GM18870 (cell line): ENCODE measurements around the gene PRRC2A.
A peak's percentile ranks its signal among the peaks of the same experiment; 100 is the strongest.

Experiments
- ATAC-seq: cut with Tn5 transposase; IDR thresholded peaks from one replicate; pipeline ENCODE4 v1.9.1; 2021; ENCODE audit warnings: moderate library complexity; ENCODE audit not compliant: unreplicated experiment

Gene PRRC2A

DNA sequence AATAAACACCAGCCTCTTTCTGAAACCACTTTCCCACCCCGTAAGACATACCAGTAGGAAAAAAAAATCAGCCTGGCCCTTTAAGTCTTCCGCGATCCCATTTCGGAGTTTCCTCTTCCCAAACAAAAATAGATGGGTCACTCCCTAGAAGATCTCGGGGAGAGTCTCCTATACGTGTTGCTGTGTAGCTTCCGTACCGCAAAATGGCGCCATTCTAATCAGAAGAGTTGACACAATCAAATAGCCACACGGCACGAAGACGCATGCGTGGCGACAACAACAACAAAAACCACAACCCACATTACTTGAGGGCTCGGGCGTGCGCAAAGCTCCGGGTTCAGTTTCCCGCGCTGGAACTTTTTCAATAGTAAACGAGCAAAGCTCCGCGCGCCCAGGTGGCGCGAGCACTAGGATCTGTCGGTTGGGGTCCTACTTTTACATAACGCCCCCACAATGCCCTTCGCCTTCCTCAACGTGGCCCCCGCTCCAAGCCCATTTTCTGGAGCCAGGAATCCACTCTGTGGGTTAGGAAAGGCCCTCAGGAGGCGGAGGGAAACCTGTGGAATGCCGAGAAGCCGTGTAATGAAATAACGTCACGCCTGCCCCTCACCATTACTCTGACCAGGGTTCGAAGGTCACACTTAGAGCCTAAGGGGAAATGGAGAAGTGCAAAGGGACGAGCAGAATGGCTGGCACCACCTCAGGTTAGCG, 44.4 kb downstream of the PRRC2A start, which contains the start of gene GPANK1:
Gene GPANK1, minus strand, starts transcription at position 208 of the 711 bp plus-strand sequence. CDS start 519 bp downstream, outside the sequence.
- ATAC-seq = peak; percentile 44

- ATAC-seq = peak; percentile 81
These were observed 45.2 kb downstream of the PRRC2A start, which contains the start of gene CSNK2B for GRCh38 chr6:31665501-31666336. TSS of gene CSNK2B (plus strand) at chr6:31666080. CDS start at chr6:31666832, 752 bp downstream.

- no peak for ATAC-seq
These were observed 45.9 kb downstream of the PRRC2A start for GRCh38 chr6:31666337-31666965.

- no peak for ATAC-seq
These were observed 49.2 kb downstream of the PRRC2A start, which contains the start of gene LY6G5B for GRCh38 chr6:31669676-31670075. TSS of gene LY6G5B (plus strand) at chr6:31669976. CDS start at chr6:31670951, 975 bp downstream.

- no peak for ATAC-seq
These were observed 55.9 kb downstream of the PRRC2A start for GRCh38 chr6:31676322-31676903.

GRCh38 chr6:31676904-31677303, 56.4 kb downstream of the PRRC2A start:
- ATAC-seq = no peak

GRCh38 chr6:31677955-31678354, 57.4 kb downstream of the PRRC2A start:
- ATAC-seq = no peak

- ATAC-seq = no peak
These were observed 60.0 kb downstream of the PRRC2A start, which contains the start of gene LY6G5C for GRCh38 chr6:31680226-31681134. TSS of gene LY6G5C (minus strand) at chr6:31681067. CDS start at chr6:31680373, 694 bp downstream.

DNA sequence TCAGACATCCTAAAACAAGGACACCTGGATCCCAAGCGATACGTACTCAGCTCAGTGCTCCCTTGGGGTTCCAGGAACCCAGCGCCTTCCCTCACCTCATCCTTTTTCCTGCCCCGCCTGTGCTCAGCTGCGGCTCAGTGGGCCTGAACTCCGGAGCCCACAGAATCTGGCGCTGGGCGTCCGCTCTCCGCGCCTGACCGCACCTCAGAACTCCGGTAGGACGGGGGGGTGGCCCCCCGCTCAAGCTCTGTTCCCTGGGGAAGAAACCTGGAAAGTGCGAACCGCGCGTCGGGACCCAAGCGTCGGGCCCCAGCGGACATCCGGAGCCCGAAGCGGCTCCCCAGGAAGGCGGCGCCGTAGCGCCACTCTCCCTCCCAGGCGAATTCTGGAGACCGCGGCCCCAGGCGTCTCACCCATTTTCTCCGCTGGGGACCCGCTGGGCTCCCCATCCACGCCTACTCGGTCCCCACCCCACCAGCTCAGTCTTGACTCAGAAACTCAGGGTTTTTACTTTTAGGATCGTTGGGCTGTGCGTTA, 60.7 kb downstream of the PRRC2A start:
- no peak for ATAC-seq

- no peak for ATAC-seq
These were observed 63.1 kb downstream of the PRRC2A start for GRCh38 chr6:31683591-31683990.

GRCh38 chr6:31686483-31686882, 66.0 kb downstream of the PRRC2A start:
- no peak for ATAC-seq

GRCh38 chr6:31687321-31687720, 66.8 kb downstream of the PRRC2A start:
- no peak for ATAC-seq
